Vagina (tissue), 2 donors: ENCODE data around the gene FBLL1. TPM values are rescaled to one million over a fixed set of nuclear protein-coding genes. Genes with fewer than 3 reads are reported as not detected.

Experiments
- DNase-seq, 2 donors: peaks; one replicate each; pipeline ENCODE4 v3.0.0-alpha.2; 2017; ENCODE audit errors: extremely low spot score in 2 of 2
- H3K27ac ChIP-seq: fragments of 200-600 bp; sonication (generic); one replicate; pipeline ENCODE4 v1.5.1; 2019
- H3K27me3 ChIP-seq: fragments of 200-600 bp; sonication (generic); one replicate; pipeline ENCODE4 v1.5.1; 2019
- H3K36me3 ChIP-seq, 2 donors: fragments of 200-600 bp; sonication (generic); one replicate each; pipeline ENCODE4 v1.5.1; 2017 to 2019
- H3K4me1 ChIP-seq: fragments of 200-600 bp; sonication (generic); one replicate; pipeline ENCODE4 v1.5.1; 2019
- H3K4me3 ChIP-seq, 2 donors: fragments of 200-600 bp; sonication (generic); 1 replicate in 1 of 2; 2 replicates in 1 of 2; pipeline ENCODE4 v1.5.1; 2016 to 2019
- H3K9me3 ChIP-seq: fragments of 200-600 bp; sonication (generic); one replicate; pipeline ENCODE4 v1.5.1; 2019
- CTCF ChIP-seq, 3 experiments: fragments of 450-650 bp in 2 of 3; fragments of 200-600 bp in 1 of 3; sonication (generic) in 1 of 3; IDR thresholded peaks; one replicate each; pipeline ENCODE4 v1.5.1; 2017 to 2019; ENCODE audit warnings: antibody characterized with exemption in 3 of 3, mild to moderate bottlenecking in 2 of 3, moderate library complexity in 2 of 3
- POLR2A ChIP-seq, 2 donors: fragments of 450-650 bp; IDR thresholded peaks; one replicate each; pipeline ENCODE4 v1.6.1; 2017; ENCODE audit warnings: antibody characterized with exemption in 2 of 2, mild to moderate bottlenecking in 2 of 2, moderate library complexity in 2 of 2
- POLR2AphosphoS5 ChIP-seq, 2 donors: sonication (generic); formaldehyde crosslinking; IDR thresholded peaks; one replicate each; pipeline ENCODE4 v1.9.0; 2017; ENCODE audit warnings: antibody characterized with exemption in 2 of 2, mild to moderate bottlenecking in 2 of 2, low read depth in 1 of 2; ENCODE audit not compliant: insufficient read depth in 1 of 2
- intact Hi-C: fragments of 100-400 bp; cut with DNase I; formaldehyde crosslinking; loops from one replicate; pipeline ENCODE4 v1.15.1; 2023
- microRNA-seq: library from miRNA; unstranded; fragments of <30 nt; microRNA quantifications from one replicate; pipeline ENCODE4, GENCODE V29; 2017; ENCODE audit warnings: borderline number of aligned reads, borderline replicate concordance
- small RNA-seq: library from RNA; depleted of rRNA; stranded (forward); fragments of <200 nt; gene quantifications from one replicate; pipeline ENCODE3, GENCODE V24; 2016
- total RNA-seq: library from RNA; depleted of rRNA; stranded (reverse); fragments of >200 nt; gene quantifications from one replicate; pipeline ENCODE4 v1.2.3, GENCODE V29; 2016

FBLL1 gene
- total RNA-seq, 1 donor from 2014 or later, result not detected

- Histone ChIP-seq H3K27me3 (no peaks in the 10 kb centered on the region), H3K36me3 (no peaks in the 10 kb centered on the region), H3K4me1 (peaks cover 33% of the 10 kb centered on the region), H3K4me3 (peak overlapping the region; percentile 90 to 93), H3K9me3 (no peaks in the 10 kb centered on the region), H3K27ac (peak overlapping the region; percentile 96)
- intact Hi-C loops, result no loop called here
- TF ChIP-seq POLR2AphosphoS5 (IDR thresholded peaks at IDR 0.05; ENCODE audit: insufficient read depth in 1 of 2, low read depth in 1 of 2) (no peak), CTCF (IDR thresholded peaks at IDR 0.05) (no peak), POLR2A (IDR thresholded peaks at IDR 0.05) (no peak)
- no peak for DNase-seq
Observed at GRCh38 chr5:168580227-168580508, 51.1 kb downstream of the FBLL1 start.

Small RNA genes lying within 50 kb of the gene (microRNA-seq; reads per million reads assigned to microRNA genes)
- not detected for gene MIR103A1
- not detected for gene MIR103B1

Small RNA genes lying within 50 kb of the gene (small RNA-seq; reads per million reads assigned to genes)
- gene MIR103A1, result not detected

Other genes with a start within 250 kb of the FBLL1 start
- 18.7 TPM for gene WWC1, start 237.7 kb upstream of the FBLL1 start, total RNA-seq
- gene RARS1, start 42.8 kb upstream of the FBLL1 start, total RNA-seq, result 62.9 TPM
- 29.5 TPM for gene PANK3, start 50.1 kb downstream of the FBLL1 start, total RNA-seq